Suprapubic skin (tissue), 4 donors: ENCODE measurements around the gene SYNC.

ENCODE experiments used
- CTCF ChIP-seq, 2 donors: fragments of 200-600 bp in 1 of 2; fragments of 450-650 bp in 1 of 2; sonication (generic) in 1 of 2; IDR thresholded peaks; one replicate each; pipeline ENCODE4 v1.5.1; 2016 to 2019; ENCODE audit warnings: antibody characterized with exemption in 2 of 2, mild to moderate bottlenecking in 1 of 2, moderate library complexity in 1 of 2
- EP300 ChIP-seq: sonication (generic); formaldehyde crosslinking; IDR thresholded peaks from one replicate; pipeline ENCODE4 v1.6.1; 2017; ENCODE audit warnings: antibody characterized with exemption
- POLR2A ChIP-seq, 2 donors: fragments of 450-650 bp; IDR thresholded peaks; one replicate each; pipeline ENCODE4 v1.6.1; 2017; ENCODE audit warnings: antibody characterized with exemption in 2 of 2, mild to moderate bottlenecking in 2 of 2, moderate library complexity in 2 of 2
- POLR2AphosphoS5 ChIP-seq, 3 donors: sonication (generic); formaldehyde crosslinking; IDR thresholded peaks; one replicate each; pipeline ENCODE4 v1.6.1; 2017; ENCODE audit warnings: antibody characterized with exemption in 3 of 3

GRCh38 chr1:32706491-32706890 lies 3.9 kb upstream of the SYNC start:
- no peak for TF ChIP-seq CTCF (IDR thresholded peaks at IDR 0.05)
- no peak for TF ChIP-seq POLR2A (IDR thresholded peaks at IDR 0.05)
- TF ChIP-seq POLR2AphosphoS5 (IDR thresholded peaks at IDR 0.05), result no peak
- no peak for TF ChIP-seq EP300
